Right lobe of liver (tissue), 4 donors: ENCODE results near the gene RBM19.

Source experiments
- CTCF ChIP-seq, 4 donors: fragments of 200-600 bp in 3 of 4; fragments of 450-650 bp in 1 of 4; IDR thresholded peaks; one replicate each; pipeline versions ENCODE4 v1.5.1 to v1.8.0; 2016 to 2022; ENCODE audit warnings: antibody characterized with exemption in 4 of 4, mild to moderate bottlenecking in 2 of 4
- POLR2A ChIP-seq: fragments of 450-650 bp; IDR thresholded peaks from one replicate; pipeline ENCODE4 v1.6.1; 2017; ENCODE audit warnings: antibody characterized with exemption, mild to moderate bottlenecking
- donor health status: DM: no; HTN: no; CAD: no.
- donor health status: DM: no; HTN: no; CAD: no.
- donor health status: DM: no; HTN: yes; CAD: no.

- TF ChIP-seq CTCF (IDR thresholded peaks at IDR 0.05) (no peak), POLR2A (no peak)
Observed at GRCh38 chr12:113866496-113866895, 99.6 kb downstream of the RBM19 start.
